DND-41 (cell line): ENCODE results near the gene AKAP6.

ENCODE experiments used
- CTCF ChIP-seq: IDR thresholded peaks from 2 replicates; pipeline ENCODE4 v1.5.1; 2012; ENCODE audit warnings: borderline replicate concordance, low read length, moderate library complexity, mild to moderate bottlenecking; ENCODE audit not compliant: poor library complexity, severe bottlenecking; ENCODE audit errors: extremely low read depth
- EZH2 ChIP-seq: IDR thresholded peaks from 3 replicates; pipeline ENCODE4 v1.6.1; 2012; ENCODE audit warnings: borderline replicate concordance, low read depth, mild to moderate bottlenecking, moderate library complexity, low read length, inconsistent platforms; ENCODE audit not compliant: severe bottlenecking

- no peak for TF ChIP-seq CTCF
- no peak for TF ChIP-seq EZH2
Observed at GRCh38 chr14:32635061-32635719, 306.1 kb downstream of the AKAP6 start.
